ENCODE data around the gene ARID1B. TPM values are rescaled to one million over a fixed set of nuclear protein-coding genes. Genes with fewer than 3 reads are reported as not detected.

ARID1B gene
- total and polyA plus RNA-seq, 4 donors: 7.0 to 49.0 (median 24.2) TPM

- no peak overlapping the region for H3K9ac ChIP-seq (ENCODE audit: low read depth in 1 of 2, low read length in 2 of 2)
- no peaks in the 10 kb centered on the region for H3K27me3 ChIP-seq (ENCODE audit: control insufficient read depth in 4 of 4, insufficient read depth in 4 of 4, low read length in 3 of 4)
- peaks cover 0 to 18% (median 8%) of the 10 kb centered on the region in 4 donors for H3K4me1 ChIP-seq (ENCODE audit: control insufficient read depth in 4 of 4, insufficient read depth in 4 of 4, low read length in 3 of 4)
- no peaks in the 10 kb centered on the region for H3K36me3 ChIP-seq (ENCODE audit: control insufficient read depth in 4 of 4, insufficient read depth in 3 of 4, low read depth in 1 of 4, low read length in 3 of 4)
- TF ChIP-seq SP1 (IDR thresholded peaks at IDR 0.05): no peak
- no peak for TF ChIP-seq RAD21 (IDR thresholded peaks at IDR 0.05)
- TF ChIP-seq EGR1 (IDR thresholded peaks at IDR 0.05; ENCODE audit: low read depth in 2 of 2): no peak
- TF ChIP-seq HNF4G (IDR thresholded peaks at IDR 0.05): no peak
- peaks cover 0 to 1% (median 0%) of the 10 kb centered on the region in 4 donors for H3K9me3 ChIP-seq (ENCODE audit: control insufficient read depth in 4 of 4, low read length in 3 of 4)
- no peak overlapping the region for H3K27ac ChIP-seq (ENCODE audit: low read depth in 1 of 2, low read length in 2 of 2)
- WGBS: 71% methylated on average over 3 of the region's 3 CpGs
- no peak overlapping the region for H3K4me3 ChIP-seq (ENCODE audit: low read depth in 1 of 3, low read length in 3 of 3)
- DNase-seq (ENCODE audit: low spot score): no peak
Observed at GRCh38 chr6:157024745-157025144, 247.6 kb downstream of the ARID1B start.

GRCh38 chr6:157025437-157025836 lies 248.3 kb downstream of the ARID1B start:
- WGBS: 82% methylated on average over 1 of the region's 1 CpG
- TF ChIP-seq HNF4G (IDR thresholded peaks at IDR 0.05): no peak
- TF ChIP-seq YY1 (IDR thresholded peaks at IDR 0.05): no peak
- TF ChIP-seq ZBTB33 (IDR thresholded peaks at IDR 0.05): no peak
- TF ChIP-seq SP1 (IDR thresholded peaks at IDR 0.05): no peak
- no peak for TF ChIP-seq GABPA (IDR thresholded peaks at IDR 0.05 in 1 of 2, conservative IDR thresholded peaks at IDR 0.05 in 1 of 2)
- TF ChIP-seq NR2F2 (IDR thresholded peaks at IDR 0.05): no peak
- no peak for TF ChIP-seq REST (IDR thresholded peaks at IDR 0.05)
- TF ChIP-seq JUND (IDR thresholded peaks at IDR 0.05): no peak
- TF ChIP-seq TAF1 (conservative IDR thresholded peaks at IDR 0.05): no peak
- TF ChIP-seq RAD21 (IDR thresholded peaks at IDR 0.05): no peak
- TF ChIP-seq CTCF (IDR thresholded peaks at IDR 0.05; ENCODE audit: low read depth, low read length, missing input control): no peak
- TF ChIP-seq EGR1 (IDR thresholded peaks at IDR 0.05; ENCODE audit: low read depth in 2 of 2): no peak
- no peak for TF ChIP-seq FOXA2 (IDR thresholded peaks at IDR 0.05)
- TF ChIP-seq MAX (IDR thresholded peaks at IDR 0.05): no peak
- TF ChIP-seq ATF3 (IDR thresholded peaks at IDR 0.05): no peak
- no peak for TF ChIP-seq RXRA (IDR thresholded peaks at IDR 0.05)
- no peak for TF ChIP-seq HNF4A (conservative IDR thresholded peaks at IDR 0.05)
- no peak for TF ChIP-seq FOXA1 (IDR thresholded peaks at IDR 0.05)
- Histone ChIP-seq H3K27me3 (ENCODE audit: control insufficient read depth in 4 of 4, insufficient read depth in 4 of 4, low read length in 3 of 4) (no peaks in the 10 kb centered on the region), H3K36me3 (ENCODE audit: control insufficient read depth in 4 of 4, insufficient read depth in 3 of 4, low read depth in 1 of 4, low read length in 3 of 4) (no peaks in the 10 kb centered on the region), H3K9me3 (ENCODE audit: control insufficient read depth in 4 of 4, low read length in 3 of 4) (peaks cover 0 to 1% (median 0%) of the 10 kb centered on the region in 4 donors), H3K4me1 (ENCODE audit: control insufficient read depth in 4 of 4, insufficient read depth in 4 of 4, low read length in 3 of 4) (peaks cover 0 to 18% (median 8%) of the 10 kb centered on the region in 4 donors), H3K27ac (ENCODE audit: low read depth in 1 of 2, low read length in 2 of 2) (no peak overlapping the region), H3K4me3 (ENCODE audit: low read depth in 1 of 3, low read length in 3 of 3) (no peak overlapping the region), H3K9ac (ENCODE audit: low read depth in 1 of 2, low read length in 2 of 2) (no peak overlapping the region)
- DNase-seq (ENCODE audit: low spot score): no peak

Measured in liver (tissue), 9 donors.